Lower leg skin (tissue), 4 donors: ENCODE measurements around the gene CEP350. TPM values are rescaled to one million over a fixed set of nuclear protein-coding genes. Genes with fewer than 3 reads are reported as not detected.

Source experiments
- DNase-seq, 2 donors: peaks; one replicate each; pipeline ENCODE4 v3.0.0-alpha.2; 2019; ENCODE audit warnings: low spot score in 2 of 2
- H3K4me3 ChIP-seq: fragments of 200-600 bp; sonication (generic); 2 replicates; pipeline ENCODE4 v1.5.1; 2017; ENCODE audit warnings: mild to moderate bottlenecking, low read depth; ENCODE audit not compliant: poor library complexity, severe bottlenecking
- CTCF ChIP-seq, 3 donors: fragments of 450-650 bp; IDR thresholded peaks; one replicate each; pipeline ENCODE4 v1.5.1; 2016; ENCODE audit warnings: antibody characterized with exemption in 3 of 3, mild to moderate bottlenecking in 3 of 3, moderate library complexity in 2 of 3
- POLR2A ChIP-seq, 2 donors: fragments of 450-650 bp; IDR thresholded peaks; one replicate each; pipeline ENCODE4 v1.6.1; 2016 to 2017; ENCODE audit warnings: antibody characterized with exemption in 2 of 2, mild to moderate bottlenecking in 1 of 2, moderate library complexity in 1 of 2
- WGBS, 2 donors: methylation state at CpG; one replicate each; pipeline ENCODE4 v1.1.5; 2018; 5-methylcytosine and 5-hydroxymethylcytosine counted together
- intact Hi-C: fragments of 100-400 bp; cut with DNase I; formaldehyde crosslinking; loops from one replicate; pipeline ENCODE4 v1.15.0; 2023; ENCODE audit warnings: low total_unique reads
- total RNA-seq, 4 donors: library from RNA; depleted of rRNA; stranded (reverse); fragments of >200 nt; gene quantifications; one replicate each; pipeline ENCODE4 v1.1.0, GENCODE V29; 2016

The CEP350 gene
- total RNA-seq, 4 donors from 2014 or later = 55.8 to 85.6 (median 59.9) TPM

- 61 to 63% methylated on average over 4 of the region's 4 CpGs for WGBS, 2 donors
Measured at GRCh38 chr1:180136331-180136967, 181.8 kb downstream of the CEP350 start.

GRCh38 chr1:180136968-180137356 is 182.4 kb downstream of the CEP350 start:
- no peak for DNase-seq
- TF ChIP-seq CTCF (IDR thresholded peaks at IDR 0.05) (no peak), POLR2A (IDR thresholded peaks at IDR 0.05) (no peak)

More at GRCh38 chr1:180136331-180136967, 181.8 kb downstream of the CEP350 start:
- H3K4me3 ChIP-seq = no peak overlapping the region
- TF ChIP-seq CTCF (IDR thresholded peaks at IDR 0.05) (no peak), POLR2A (IDR thresholded peaks at IDR 0.05) (no peak)
- no peak for DNase-seq
- intact Hi-C loops = no loop called here

GRCh38 chr1:180137776-180138175 is 183.2 kb downstream of the CEP350 start:
- TF ChIP-seq CTCF (IDR thresholded peaks at IDR 0.05) (no peak), POLR2A (IDR thresholded peaks at IDR 0.05) (no peak)
- no peak for DNase-seq
- intact Hi-C loops = no loop called here
- 66 to 72% methylated on average over 2 of the region's 2 CpGs for WGBS, 2 donors
- H3K4me3 ChIP-seq = no peak overlapping the region

More at GRCh38 chr1:180136968-180137356, 182.4 kb downstream of the CEP350 start:
- intact Hi-C loops = no loop called here
- H3K4me3 ChIP-seq = no peak overlapping the region

GRCh38 chr1:180141381-180141934 is 186.8 kb downstream of the CEP350 start:
- TF ChIP-seq POLR2A (IDR thresholded peaks at IDR 0.05) = no peak
- no peak for TF ChIP-seq CTCF (IDR thresholded peaks at IDR 0.05)
- intact Hi-C loops = no loop called here
- no peak for DNase-seq
- WGBS, 2 donors = 81 to 89% methylated on average over 6 of the region's 6 CpGs
- no peak overlapping the region for H3K4me3 ChIP-seq

- no peak overlapping the region for H3K4me3 ChIP-seq
- intact Hi-C loops = no loop called here
- TF ChIP-seq CTCF (IDR thresholded peaks at IDR 0.05) = no peak
- no peak for TF ChIP-seq POLR2A (IDR thresholded peaks at IDR 0.05)
- no peak for DNase-seq
- 51 to 62% methylated on average over 3 of the region's 3 CpGs for WGBS, 2 donors
Measured at GRCh38 chr1:180143359-180143758, 188.7 kb downstream of the CEP350 start.
